GM23248 (cell line): ENCODE measurements around the gene IHH.

ENCODE experiments used
- EZH2 ChIP-seq: fragments of 200-600 bp; sonication (generic); IDR thresholded peaks from 2 replicates; pipeline ENCODE4 v1.6.1; 2018; ENCODE audit warnings: antibody characterized with exemption, mild to moderate bottlenecking; ENCODE audit not compliant: insufficient read depth, poor library complexity, severe bottlenecking
- EZH2phosphoT487 ChIP-seq: fragments of 200-600 bp; sonication (generic); IDR thresholded peaks from 2 replicates; pipeline ENCODE4 v1.6.1; 2018; ENCODE audit warnings: antibody characterized with exemption, moderate library complexity, mild to moderate bottlenecking, low read depth; ENCODE audit not compliant: insufficient read depth

DNA sequence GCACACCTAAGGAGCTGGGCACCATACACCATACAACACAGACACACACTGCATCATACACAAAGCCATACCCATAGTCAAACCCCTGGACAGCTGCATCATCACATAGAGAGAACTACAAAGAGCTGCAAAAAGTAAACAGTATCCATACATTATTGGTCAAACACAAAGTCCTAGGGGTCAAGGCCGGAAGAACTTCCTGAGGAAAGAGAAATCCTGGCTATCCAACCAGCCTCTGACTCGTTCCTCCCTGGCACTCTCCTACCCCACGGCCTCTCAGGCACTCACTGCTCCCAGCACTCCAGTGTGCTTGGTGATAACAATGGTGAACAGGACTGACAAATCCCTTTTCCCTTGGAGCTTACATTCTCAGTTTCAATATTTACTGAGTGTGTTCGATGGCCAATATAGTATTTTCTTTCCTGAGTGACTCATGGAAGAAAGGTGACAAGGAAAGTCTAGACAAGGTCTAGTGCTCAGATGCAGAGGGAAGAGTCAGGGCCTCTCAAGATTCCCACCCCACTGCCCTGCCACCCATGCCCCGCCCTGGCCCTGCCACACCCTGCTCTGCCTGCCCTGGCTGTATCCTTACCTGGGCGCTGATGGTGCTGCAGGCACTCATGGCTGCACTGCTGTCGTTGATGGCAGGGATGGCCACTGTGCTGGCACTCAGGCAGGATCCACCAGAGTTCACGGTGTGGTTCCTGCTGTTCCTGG lies 22.8 kb downstream of the IHH start:
- TF ChIP-seq EZH2 (no peak), EZH2phosphoT487 (no peak)
